ENCODE data around the gene CEMIP.

The CEMIP gene

GRCh38 chr15:80921736-80922410 is 142.7 kb downstream of the CEMIP start:
- no peak for DNase-seq (ENCODE audit: low read depth in 1 of 2, low spot score in 1 of 2)

GRCh38 chr15:80923668-80924067 is 144.5 kb downstream of the CEMIP start:
- DNase-seq (ENCODE audit: low read depth in 1 of 2, low spot score in 1 of 2): no peak

- DNase-seq (ENCODE audit: low read depth in 1 of 2, low spot score in 1 of 2): no peak
These were observed 145.1 kb downstream of the CEMIP start for GRCh38 chr15:80924278-80924677.

GRCh38 chr15:80925597-80926059 is 146.5 kb downstream of the CEMIP start:
- no peak for DNase-seq (ENCODE audit: low read depth in 1 of 2, low spot score in 1 of 2)

GRCh38 chr15:80926126-80926525 is 147.0 kb downstream of the CEMIP start:
- DNase-seq (ENCODE audit: low read depth in 1 of 2, low spot score in 1 of 2): no peak

GRCh38 chr15:80929225-80929624 is 150.1 kb downstream of the CEMIP start:
- DNase-seq (ENCODE audit: low read depth in 1 of 2, low spot score in 1 of 2): no peak

- no peak for DNase-seq (ENCODE audit: low read depth in 1 of 2, low spot score in 1 of 2)
These were observed 150.5 kb downstream of the CEMIP start for GRCh38 chr15:80929689-80930088.

- DNase-seq (ENCODE audit: low read depth in 1 of 2, low spot score in 1 of 2): no peak
These were observed 152.0 kb downstream of the CEMIP start for GRCh38 chr15:80931191-80931590.

GRCh38 chr15:80931721-80932512 is 152.7 kb downstream of the CEMIP start:
- DNase-seq (ENCODE audit: low read depth in 1 of 2, low spot score in 1 of 2): no peak

- no peak for DNase-seq (ENCODE audit: low read depth in 1 of 2, low spot score in 1 of 2)
These were observed 153.3 kb downstream of the CEMIP start for GRCh38 chr15:80932513-80932815.

- no peak for DNase-seq (ENCODE audit: low read depth in 1 of 2, low spot score in 1 of 2)
These were observed 153.8 kb downstream of the CEMIP start for GRCh38 chr15:80932989-80933388.

- DNase-seq (ENCODE audit: low read depth in 1 of 2, low spot score in 1 of 2): no peak
These were observed 155.6 kb downstream of the CEMIP start for GRCh38 chr15:80934761-80935221.

- no peak for DNase-seq (ENCODE audit: low read depth in 1 of 2, low spot score in 1 of 2)
These were observed 157.3 kb downstream of the CEMIP start for GRCh38 chr15:80936288-80937078.

GRCh38 chr15:80937718-80938117 is 158.5 kb downstream of the CEMIP start:
- DNase-seq (ENCODE audit: low read depth in 1 of 2, low spot score in 1 of 2): no peak

GRCh38 chr15:80939216-80939615 is 160.0 kb downstream of the CEMIP start:
- no peak for DNase-seq (ENCODE audit: low read depth in 1 of 2, low spot score in 1 of 2)

GRCh38 chr15:80940331-80940730 is 161.2 kb downstream of the CEMIP start:
- no peak for DNase-seq (ENCODE audit: low read depth in 1 of 2, low spot score in 1 of 2)

- DNase-seq (ENCODE audit: low read depth in 1 of 2, low spot score in 1 of 2): no peak
These were observed 161.7 kb downstream of the CEMIP start for GRCh38 chr15:80940851-80941250.

- DNase-seq (ENCODE audit: low read depth in 1 of 2, low spot score in 1 of 2): no peak
These were observed 163.1 kb downstream of the CEMIP start for GRCh38 chr15:80942266-80942665.

GRCh38 chr15:80942746-80943565 is 163.8 kb downstream of the CEMIP start:
- DNase-seq (ENCODE audit: low read depth in 1 of 2, low spot score in 1 of 2): no peak

- DNase-seq (ENCODE audit: low read depth in 1 of 2, low spot score in 1 of 2): no peak
These were observed 165.6 kb downstream of the CEMIP start for GRCh38 chr15:80944818-80945217.

- no peak for DNase-seq (ENCODE audit: low read depth in 1 of 2, low spot score in 1 of 2)
These were observed 166.4 kb downstream of the CEMIP start for GRCh38 chr15:80945605-80946004.
